GM21786 (cell line): ENCODE measurements around the gene DUOXA1.
"Not testable (repeated sequence)": the region's sequence is repeated elsewhere in the genome, so short reads cannot be mapped to it uniquely, and the experiment has no call there.

ENCODE experiments used
- ATAC-seq: cut with Tn5 transposase; IDR thresholded peaks from one replicate; pipeline ENCODE4 v1.9.1; 2021; ENCODE audit not compliant: unreplicated experiment

The DUOXA1 gene

DNA sequence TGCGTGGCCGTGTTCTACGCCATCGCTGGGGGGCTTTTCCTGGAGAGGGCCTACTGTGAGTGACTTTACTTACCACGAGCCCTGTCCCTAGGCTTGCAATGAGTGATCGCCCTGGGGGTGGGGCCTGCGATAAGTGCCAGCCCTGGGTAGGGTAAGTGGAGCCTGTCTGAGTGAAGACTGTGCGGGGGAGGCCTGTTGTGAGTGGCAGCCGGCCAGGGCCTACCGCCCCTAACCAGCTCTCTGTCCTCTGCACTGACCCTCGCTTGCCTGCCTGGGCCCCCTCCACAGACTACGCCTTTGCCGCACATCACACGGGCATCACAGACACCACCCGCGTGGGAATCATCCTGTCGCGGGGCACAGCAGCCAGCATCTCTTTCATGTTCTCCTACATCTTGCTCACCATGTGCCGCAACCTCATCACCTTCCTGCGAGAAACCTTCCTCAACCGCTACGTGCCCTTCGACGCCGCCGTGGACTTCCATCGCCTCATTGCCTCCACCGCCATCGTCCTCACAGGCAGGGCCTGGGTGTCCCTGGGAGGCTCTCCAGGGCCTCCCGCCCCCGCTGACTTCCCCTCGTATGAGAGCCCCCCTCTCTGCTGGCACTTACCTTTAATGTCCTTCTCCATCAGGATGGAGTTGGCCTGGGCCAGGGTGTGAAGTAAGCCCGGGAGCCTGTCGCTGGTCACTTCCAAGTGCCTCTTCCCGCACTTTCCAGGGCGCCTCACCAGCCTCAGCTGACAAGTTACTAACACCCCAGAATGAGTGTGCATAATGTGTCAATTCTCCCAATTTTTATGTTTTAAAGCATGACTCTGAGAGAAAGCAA lies 22.5 kb upstream of the DUOXA1 start:
- ATAC-seq, result no peak

DNA sequence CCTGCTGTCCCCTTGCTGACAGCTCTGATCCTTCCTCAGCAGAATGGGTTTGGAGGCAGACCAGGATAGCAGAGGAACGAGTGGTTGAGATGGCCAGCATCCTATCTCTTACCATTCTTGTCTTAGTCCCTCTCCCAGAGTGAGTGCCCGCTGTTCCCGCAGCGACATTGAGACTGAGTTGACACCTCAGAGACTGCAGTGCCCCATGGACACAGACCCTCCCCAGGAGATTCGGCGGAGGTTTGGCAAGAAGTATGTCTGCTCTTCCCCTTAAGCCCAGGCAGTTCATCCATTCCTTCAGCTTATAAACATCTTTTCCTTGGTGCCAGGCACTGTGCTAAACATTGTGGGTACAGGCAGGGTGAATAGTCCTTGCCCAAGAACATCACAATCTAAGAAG lies 21.3 kb upstream of the DUOXA1 start:
- ATAC-seq, result no peak

DNA sequence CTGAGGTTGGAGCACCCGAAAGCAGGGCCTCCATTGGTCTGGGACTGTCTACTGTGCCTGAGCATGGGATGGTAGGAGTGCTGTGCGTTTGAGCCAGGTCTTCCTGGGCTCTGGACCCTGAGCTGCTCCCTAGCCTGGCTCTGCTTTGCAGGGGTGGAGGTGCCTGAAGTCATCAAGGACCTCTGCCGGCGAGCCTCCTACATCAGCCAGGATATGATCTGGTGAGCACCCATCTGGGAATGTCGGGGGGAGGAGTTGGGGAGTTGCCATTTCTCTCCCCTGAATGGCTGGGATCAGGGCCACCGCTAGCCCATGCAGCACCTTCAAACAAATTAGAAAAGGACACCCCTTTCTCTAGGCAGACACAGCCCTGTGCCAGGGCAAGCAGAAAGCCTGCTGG lies 20.8 kb upstream of the DUOXA1 start:
- ATAC-seq, result no peak

DNA sequence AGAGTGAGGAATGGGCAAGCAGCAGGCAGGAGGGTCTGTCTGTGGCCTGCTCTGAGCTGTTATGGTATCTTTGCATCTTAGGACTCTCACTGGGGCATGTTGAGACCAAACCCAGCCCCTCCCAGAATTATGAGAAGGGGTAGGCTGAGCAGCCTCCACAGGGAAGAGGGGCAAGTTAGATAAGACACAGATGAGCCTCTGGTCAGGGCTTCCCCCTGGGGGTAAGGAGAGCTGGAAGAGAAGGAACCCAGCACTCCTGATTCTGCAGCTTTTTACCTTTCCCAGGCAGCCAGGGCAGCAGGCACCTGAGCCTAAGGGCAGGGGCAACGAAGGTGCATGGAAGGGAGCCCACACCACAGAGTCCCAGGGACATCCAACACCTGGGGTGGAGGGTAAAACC lies 19.4 kb upstream of the DUOXA1 start:
- no peak for ATAC-seq

DNA sequence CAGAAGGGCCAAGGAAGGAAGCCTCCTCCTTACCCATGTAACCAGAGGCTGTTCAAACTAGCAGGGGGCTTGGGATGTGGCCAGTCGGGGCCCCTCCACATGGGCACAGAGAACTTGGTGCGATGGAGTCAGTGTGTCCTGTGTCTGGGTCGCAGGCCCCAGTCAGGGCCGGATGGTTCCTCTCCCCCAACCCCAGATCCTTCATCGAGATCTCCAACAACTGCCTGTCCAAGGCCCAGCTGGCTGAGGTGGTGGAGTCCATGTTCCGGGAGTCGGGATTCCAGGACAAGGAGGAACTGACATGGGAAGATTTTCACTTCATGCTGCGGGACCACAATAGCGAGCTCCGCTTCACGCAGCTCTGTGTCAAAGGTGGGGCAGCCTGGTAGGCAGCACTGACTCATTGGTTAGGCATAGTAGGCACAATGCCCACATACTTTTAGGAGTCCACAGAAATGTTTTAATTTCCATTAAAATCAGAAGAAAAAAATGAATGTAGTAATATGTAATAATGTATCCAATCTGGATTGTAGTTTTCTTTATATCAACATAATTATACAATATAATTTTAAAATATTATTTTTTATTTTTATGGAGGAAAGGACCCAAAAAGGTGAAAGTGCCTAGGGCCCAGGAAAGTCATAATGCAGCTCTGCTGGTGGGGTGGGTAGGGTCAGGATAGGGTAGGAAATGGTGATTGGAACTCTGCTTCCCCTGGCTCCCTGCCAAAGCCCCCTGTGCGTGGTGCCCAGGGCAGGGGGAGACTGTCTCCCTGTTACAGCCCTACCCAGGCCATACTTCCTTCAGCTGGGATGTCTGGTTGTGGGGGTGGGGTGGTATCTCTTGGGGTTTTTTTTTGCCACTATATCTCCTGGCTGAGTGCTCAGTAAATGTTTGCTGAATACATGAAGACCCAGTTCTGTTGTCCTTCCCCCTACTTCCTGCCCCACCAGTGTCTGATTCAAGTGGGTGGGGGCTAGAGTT lies 18.7 kb upstream of the DUOXA1 start:
- ATAC-seq, result no peak

DNA sequence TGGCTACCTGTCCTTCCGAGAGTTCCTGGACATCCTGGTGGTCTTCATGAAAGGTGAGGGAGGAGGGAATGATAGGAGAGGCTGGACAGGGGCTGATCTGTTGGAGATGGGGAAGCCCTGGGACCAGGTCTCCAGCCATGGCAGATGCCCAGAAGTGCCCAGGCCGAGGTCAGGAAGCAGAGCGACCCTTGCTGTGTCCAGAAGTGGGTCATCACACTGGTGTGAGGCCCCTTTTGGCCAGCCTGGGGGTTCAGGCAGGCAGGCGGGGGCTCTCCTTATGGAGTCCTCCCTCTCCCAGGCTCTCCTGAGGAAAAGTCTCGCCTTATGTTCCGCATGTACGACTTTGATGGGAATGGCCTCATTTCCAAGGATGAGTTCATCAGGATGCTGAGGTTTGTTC lies 17.9 kb upstream of the DUOXA1 start:
- ATAC-seq, result no peak

DNA sequence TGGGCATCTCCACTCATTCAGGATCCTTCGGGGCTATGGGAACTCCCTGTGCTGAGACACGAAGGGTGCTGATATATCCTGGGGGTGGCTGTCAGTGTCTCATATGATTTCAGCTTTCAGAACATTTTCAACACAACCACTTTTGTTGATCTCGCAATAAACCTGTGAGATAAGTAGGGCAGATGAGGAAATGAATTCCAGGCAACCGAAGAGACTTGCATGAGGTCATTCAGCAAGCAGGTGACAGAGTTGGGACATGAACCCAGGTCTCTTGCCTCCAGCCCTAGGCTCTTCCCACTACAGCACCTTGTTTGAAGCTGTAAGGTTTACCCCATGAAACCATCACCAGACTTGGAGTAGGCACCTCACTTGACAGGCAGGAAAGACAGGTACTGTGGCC lies 16.7 kb upstream of the DUOXA1 start:
- no peak for ATAC-seq

DNA sequence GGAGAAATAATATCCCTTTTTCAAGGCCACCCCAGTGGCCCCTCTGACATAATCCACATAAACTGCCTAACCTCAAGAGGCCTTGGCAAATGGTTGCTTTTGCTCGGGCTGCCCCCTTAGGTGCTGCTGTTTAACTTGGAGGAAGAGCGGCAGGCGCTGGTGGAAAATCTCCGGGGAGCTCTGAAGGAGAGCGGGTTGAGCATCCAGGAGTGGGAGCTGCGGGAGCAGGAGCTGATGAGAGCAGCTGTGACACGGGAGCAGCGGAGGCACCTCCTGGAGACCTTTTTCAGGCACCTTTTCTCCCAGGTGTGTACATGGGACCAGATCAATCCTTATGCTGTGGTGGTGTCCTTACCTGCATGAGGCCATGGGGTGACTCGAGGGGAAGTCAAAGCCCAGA lies 15.1 kb upstream of the DUOXA1 start:
- no peak for ATAC-seq

DNA sequence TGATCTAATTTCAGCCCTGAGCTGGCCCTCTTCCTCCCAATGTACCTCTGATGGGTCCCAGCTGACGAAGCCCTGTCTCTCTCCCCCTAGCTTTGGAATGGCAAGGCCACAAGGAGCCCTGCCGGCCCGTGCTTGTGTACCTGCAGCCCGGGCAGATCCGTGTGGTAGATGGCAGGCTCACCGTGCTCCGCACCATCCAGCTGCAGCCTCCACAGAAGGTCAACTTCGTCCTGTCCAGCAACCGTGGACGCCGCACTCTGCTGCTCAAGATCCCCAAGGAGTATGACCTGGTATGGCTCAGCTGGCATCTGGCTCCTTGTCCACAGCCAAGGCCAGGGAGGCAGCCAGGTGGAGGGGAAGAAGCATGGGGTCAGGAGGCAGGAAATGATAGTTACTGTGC lies 14.3 kb upstream of the DUOXA1 start:
- ATAC-seq, result no peak

DNA sequence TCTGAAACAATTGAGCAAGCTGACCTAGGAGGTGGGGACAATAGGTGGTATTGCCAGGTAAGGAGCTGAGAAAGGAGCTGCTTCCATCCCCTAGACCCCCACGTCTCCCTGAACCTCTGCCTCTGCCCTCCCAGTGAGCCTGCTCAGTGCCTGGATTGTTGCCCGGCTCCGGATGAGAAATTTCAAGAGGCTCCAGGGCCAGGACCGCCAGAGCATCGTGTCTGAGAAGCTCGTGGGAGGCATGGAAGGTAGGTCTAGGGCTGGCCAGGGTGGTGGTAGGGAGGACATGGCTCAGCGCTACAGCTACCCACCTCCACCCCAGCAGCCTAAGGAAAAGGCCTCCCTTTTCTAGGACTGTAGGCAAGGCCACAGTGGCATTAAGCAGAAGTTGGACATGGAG lies 13.4 kb upstream of the DUOXA1 start:
- no peak for ATAC-seq

DNA sequence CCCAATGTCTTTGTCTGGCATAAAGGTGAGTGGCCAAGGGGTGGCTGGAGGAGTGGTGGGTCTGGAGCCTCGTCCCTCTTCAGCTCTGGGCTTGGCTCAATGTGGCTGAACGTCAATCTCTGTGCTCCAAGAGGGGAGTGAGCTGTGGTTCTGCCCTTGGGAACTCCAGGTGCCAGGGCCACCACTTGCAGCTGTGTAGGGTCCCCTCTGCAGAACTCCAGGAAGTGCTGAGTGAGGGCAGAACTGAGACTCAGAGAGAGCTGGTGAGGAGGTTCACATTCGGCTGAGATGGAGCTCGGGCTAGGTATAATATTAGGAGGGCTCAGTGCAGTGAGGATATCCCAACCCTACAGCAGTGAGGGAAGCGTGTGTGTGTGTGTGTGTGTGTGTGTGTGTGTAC lies 11.7 kb upstream of the DUOXA1 start:
- no peak for ATAC-seq

DNA sequence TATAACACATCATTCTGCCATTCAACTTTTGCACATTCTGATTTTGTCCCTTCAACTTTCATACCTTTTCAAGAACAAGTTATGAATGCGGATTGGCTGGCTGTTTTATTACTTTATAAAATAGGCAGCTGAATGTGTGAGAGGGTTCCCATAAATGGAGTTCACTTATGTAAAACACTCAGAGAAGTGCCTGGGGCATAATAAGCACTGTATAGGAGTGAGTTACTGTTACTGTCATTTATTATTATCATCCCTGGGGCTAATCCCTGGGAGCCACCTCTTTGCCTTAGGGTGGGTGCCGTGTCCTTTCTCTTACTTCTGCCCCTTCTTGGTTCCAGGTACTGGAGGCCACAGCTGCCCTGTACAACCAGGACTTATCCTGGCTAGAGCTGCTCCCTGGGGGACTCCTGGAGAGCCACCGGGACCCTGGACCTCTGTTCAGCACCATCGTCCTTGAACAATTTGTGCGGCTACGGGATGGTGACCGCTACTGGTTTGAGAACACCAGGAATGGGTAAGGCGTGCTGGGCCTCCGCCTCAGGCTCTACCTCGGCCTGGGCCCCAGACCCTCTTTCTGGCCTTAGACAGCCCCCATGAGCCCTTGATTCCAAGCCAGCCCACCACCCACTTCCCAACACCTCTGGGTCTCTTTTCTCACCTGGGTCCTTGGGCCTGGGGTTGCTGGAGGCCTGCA lies 11.0 kb upstream of the DUOXA1 start:
- no peak for ATAC-seq

DNA sequence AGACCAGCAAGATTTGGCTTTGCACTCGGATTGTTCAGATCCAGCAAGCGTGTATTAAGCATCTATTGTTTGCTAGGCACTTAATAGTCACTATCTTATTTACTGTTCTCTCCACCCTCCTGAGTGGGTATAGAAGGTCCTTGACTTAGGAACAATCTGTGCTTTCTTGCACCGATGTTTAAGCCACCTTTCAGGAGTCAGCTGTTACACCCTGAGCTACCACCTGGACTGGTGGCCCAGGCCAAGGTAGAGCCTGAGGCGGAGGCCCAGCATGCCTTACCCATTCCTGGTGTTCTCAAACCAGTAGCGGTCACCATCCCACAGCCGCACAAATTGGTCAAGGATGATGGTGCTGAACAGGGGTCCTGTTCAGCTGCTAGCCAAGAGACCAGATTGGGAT lies 10.1 kb upstream of the DUOXA1 start:
- ATAC-seq, result no peak

DNA sequence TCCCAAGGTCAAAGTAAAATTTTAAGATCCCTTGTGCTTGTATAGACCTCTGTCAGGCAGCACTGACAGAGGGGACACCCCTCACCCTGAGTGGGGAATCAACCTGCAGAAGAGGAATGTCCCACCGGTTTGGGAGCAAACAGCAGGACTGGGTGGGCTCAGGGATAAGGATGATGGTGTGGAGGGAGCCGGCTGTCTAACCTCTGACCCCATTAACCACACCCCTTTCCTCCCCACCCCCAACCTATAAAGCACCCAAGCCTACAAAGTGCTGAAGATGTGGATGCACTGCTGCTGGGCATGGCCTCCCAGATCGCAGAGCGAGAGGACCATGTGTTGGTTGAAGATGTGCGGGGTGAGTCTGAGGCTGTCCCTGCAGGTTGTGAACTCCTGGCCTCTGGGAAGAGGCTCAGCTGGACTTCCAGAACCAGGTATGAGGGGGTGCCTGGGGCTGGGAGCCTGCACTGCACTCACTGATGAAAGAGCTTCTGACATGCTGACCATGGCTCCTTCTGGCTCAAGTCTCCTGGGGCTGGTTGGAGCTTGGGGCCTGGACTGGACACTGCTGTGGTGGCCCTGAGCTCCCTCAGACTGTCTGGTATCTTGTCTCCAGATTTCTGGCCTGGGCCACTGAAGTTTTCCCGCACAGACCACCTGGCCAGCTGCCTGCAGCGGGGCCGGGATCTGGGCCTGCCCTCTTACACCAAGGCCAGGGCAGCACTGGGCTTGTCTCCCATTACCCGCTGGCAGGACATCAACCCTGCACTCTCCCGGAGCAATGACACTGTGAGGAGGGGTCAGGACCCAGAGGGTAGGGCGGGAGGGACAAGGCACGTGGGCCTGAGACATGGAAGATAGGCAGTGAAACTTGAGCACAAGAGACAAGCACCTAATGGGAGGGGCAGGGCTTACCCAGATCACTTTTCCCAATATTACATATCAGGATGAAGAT lies 9.4 kb upstream of the DUOXA1 start:
- no peak for ATAC-seq

DNA sequence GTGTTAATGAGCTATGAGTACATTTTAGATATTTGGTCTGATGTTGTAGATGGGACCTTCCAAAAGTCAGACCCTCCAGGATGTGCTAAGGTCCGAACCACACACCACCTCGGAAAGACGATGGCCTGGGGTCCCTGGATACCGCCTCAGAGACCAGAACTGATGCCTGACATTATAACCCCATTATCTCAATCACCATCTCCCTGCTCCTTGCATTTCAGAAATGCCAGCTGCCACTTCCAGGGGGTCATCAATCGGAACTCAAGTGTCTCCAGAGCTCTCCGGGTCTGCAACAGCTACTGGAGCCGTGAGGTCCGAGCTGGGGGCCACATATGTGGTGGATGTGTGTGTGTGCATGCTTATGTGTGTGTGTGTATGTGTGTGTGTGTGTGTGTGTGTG lies 8.0 kb upstream of the DUOXA1 start:
- no peak for ATAC-seq

DNA sequence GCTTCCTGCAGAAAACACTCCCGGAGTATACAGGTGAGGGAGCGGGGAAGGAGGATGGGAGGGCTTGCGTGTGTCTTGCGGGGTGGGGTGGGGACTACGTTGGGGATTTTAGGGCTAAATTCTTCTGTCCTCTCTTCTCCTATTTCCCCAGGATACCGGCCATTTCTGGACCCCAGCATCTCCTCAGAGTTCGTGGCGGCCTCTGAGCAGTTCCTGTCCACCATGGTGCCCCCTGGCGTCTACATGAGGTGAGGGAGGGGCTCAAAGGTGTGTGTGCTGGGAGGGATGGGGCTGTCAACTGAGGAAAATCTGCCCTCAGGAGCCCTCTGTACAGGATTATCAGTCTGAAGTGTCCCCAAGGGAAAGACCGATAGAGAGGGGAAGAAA lies 6.7 kb upstream of the DUOXA1 start:
- ATAC-seq, result no peak

DNA sequence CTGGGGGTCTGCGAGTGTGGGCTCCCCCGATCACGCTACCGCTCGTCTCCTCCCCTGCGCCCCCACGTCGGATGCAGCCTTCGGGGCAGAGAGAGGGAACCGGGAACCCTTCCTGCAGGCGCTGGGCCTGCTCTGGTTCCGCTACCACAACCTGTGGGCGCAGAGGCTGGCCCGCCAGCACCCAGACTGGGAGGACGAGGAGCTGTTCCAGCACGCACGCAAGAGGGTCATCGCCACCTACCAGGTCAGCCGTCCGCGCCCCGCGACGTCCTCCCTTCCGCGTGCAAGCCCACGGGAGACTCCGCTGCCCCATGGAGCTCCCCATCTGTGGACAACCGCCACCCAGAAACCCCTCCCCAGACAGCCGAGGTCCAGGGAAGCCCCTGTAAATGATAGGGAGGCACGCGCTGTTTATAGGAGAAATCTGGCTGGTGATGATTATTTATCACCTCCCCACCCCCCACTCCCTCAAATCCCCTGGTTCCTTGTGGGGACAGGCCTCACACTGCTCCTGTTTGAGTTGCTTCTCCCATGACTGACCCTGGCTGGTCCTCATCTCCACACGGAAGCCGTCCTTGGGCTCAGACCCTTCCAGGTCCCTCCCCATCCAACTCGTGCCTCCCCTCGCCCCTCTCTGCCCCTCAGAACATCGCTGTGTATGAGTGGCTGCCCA lies 6.2 kb upstream of the DUOXA1 start:
- not testable (repeated sequence) for ATAC-seq

DNA sequence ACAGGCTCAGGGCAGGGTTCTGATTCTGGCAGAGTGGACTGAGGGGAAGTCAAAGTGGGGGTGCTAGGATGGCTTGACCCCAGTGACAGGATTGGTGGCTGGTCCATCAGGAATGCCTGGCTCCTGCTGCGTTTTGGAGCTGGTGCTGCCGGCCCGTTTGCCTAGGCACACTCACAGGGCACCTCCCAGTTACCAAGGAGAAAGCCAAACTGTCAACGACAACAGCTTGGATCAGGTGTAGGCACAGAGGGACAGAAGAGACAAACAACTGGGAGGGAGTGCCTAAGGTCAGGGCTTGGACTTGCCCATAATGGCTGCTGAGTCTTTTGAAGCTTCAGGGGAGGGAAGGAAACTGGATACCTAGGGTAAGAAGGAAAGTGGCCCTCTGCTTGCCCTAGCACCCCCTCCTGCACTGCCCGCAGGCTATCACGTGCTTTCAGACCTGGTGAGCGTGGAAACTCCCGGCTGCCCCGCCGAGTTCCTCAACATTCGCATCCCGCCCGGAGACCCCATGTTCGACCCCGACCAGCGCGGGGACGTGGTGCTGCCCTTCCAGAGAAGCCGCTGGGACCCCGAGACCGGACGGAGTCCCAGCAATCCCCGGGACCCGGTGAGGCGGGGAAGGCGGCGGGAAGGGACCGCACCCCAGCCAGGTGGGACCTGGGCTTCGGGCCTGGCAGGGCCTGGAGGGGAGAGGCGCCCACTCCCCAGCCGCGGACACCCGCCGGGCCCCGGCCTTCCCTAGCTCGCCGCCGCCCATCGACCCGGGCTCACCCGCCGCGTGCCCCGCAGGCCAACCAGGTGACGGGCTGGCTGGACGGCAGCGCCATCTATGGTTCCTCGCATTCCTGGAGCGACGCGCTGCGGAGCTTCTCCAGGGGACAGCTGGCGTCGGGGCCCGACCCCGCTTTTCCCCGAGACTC lies 5.3 kb upstream of the DUOXA1 start:
- ATAC-seq, result no peak

DNA sequence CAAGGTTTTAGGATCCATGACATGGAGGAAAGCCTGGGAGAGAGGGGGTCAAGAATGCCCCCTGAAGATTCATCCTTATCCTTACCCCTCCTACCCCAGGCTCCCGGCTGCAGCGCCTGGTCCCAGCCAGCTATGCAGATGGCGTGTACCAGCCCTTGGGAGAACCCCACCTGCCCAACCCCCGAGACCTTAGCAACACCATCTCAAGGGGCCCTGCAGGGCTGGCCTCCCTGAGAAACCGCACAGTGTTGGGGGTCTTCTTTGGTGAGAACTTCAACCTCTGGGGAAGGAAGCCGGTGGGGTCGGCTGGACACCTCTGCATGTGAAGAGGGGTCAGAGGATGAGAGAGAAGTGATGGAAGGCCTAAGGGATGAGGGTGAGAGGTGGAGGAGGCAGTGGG lies 4.4 kb upstream of the DUOXA1 start:
- ATAC-seq, result no peak
